H1 (cell line): ENCODE results near the gene KATNAL1. TPM values are rescaled to one million over a fixed set of nuclear protein-coding genes. Genes with fewer than 3 reads are reported as not detected.

ENCODE experiments used
- CTCF ChIA-PET: fragments of 300-600 bp; sonication (Branson Sonifier 250); formaldehyde crosslinking; loops from one replicate; lab custom pipeline; 2021; ENCODE audit not compliant: partially characterized antibody; lab: Charles Lee
- POLR2A ChIA-PET: fragments of 300-600 bp; sonication (Branson Sonifier 250); formaldehyde crosslinking; loops from one replicate; lab custom pipeline; 2021; ENCODE audit warnings: inconsistent platforms; ENCODE audit not compliant: partially characterized antibody; lab: Charles Lee
- DNase-seq, 2 experiments: peaks; one replicate each; pipeline versions ENCODE4 v3.0.0 to v3.0.0-alpha.2; 2010 to 2022; ENCODE audit warnings: low spot score in 2 of 2, low read depth in 1 of 2, mixed read lengths in 1 of 2
- FAIRE-seq: peaks from 2 replicates; lab custom pipeline; 2011; peaks lifted over from hg19 to GRCh38; lab: Jason Lieb, UNC
- H2AFZ ChIP-seq: 2 replicates; pipeline ENCODE4 v1.8.1; 2012; ENCODE audit warnings: low read length, inconsistent platforms
- H2AK5ac ChIP-seq: 2 replicates; pipeline ENCODE4 v1.6.1; 2013; ENCODE audit warnings: low read depth, low read length
- H2BK120ac ChIP-seq: replicated peaks from 2 replicates; pipeline ENCODE3; 2013; ENCODE audit warnings: low read depth, low read length, inconsistent platforms
- H2BK12ac ChIP-seq: 2 replicates; pipeline ENCODE4 v1.6.1; 2013; ENCODE audit warnings: low read depth, low read length
- H2BK15ac ChIP-seq: 2 replicates; pipeline ENCODE4 v1.6.1; 2013; ENCODE audit warnings: low read length
- H2BK20ac ChIP-seq: 2 replicates; pipeline ENCODE4 v1.6.1; 2013; ENCODE audit warnings: low read length
- H2BK5ac ChIP-seq: 2 replicates; pipeline ENCODE4 v1.6.1; 2013; ENCODE audit warnings: low read depth, low read length
- H3K14ac ChIP-seq: 2 replicates; pipeline ENCODE4 v1.6.1; 2013; ENCODE audit warnings: inconsistent platforms; ENCODE audit not compliant: insufficient read length
- H3K18ac ChIP-seq: 2 replicates; pipeline ENCODE4 v1.6.1; 2013; ENCODE audit warnings: low read length; ENCODE audit errors: extremely low read depth
- H3K23ac ChIP-seq: 2 replicates; pipeline ENCODE4 v1.6.1; 2013; ENCODE audit warnings: inconsistent platforms; ENCODE audit not compliant: insufficient read length
- H3K23me2 ChIP-seq: 2 replicates; pipeline ENCODE4 v1.6.1; 2013; ENCODE audit warnings: low read depth, low read length
- H3K27ac ChIP-seq: 2 replicates; pipeline ENCODE4 v1.6.1; 2011; ENCODE audit warnings: low read depth, low read length, inconsistent platforms
- H3K27me3 ChIP-seq, 4 experiments: replicated peaks in 1 of 4; 1 replicate in 1 of 4; 2 replicates in 3 of 4; pipeline versions ENCODE4 v1.6.1 to v1.8.1; 2011 to 2013; ENCODE audit warnings: low read length in 3 of 4, mild to moderate bottlenecking in 3 of 4, inconsistent platforms in 2 of 4, mixed read lengths in 2 of 4, moderate library complexity in 1 of 4; ENCODE audit not compliant: control insufficient read depth in 3 of 4, insufficient read depth in 3 of 4; ENCODE audit errors: extremely low read depth in 1 of 4
- H3K36me3 ChIP-seq, 4 experiments: 2 replicates each; pipeline versions ENCODE4 v1.6.1 to v1.8.1; 2011 to 2013; ENCODE audit warnings: mild to moderate bottlenecking in 4 of 4, low read length in 3 of 4, moderate library complexity in 2 of 4, control low read depth in 1 of 4, inconsistent platforms in 1 of 4; ENCODE audit not compliant: insufficient read depth in 4 of 4, control insufficient read depth in 2 of 4
- H3K4ac ChIP-seq: replicated peaks from 2 replicates; pipeline ENCODE3; 2013; ENCODE audit warnings: low read length, low read depth, mixed read lengths, inconsistent platforms; ENCODE audit not compliant: insufficient read length
- H3K4me1 ChIP-seq, 4 experiments: replicated peaks in 1 of 4; 1 replicate in 1 of 4; 2 replicates in 3 of 4; pipeline versions ENCODE4 v1.6.1 to v1.8.1; 2011 to 2013; ENCODE audit warnings: low read length in 3 of 4, inconsistent platforms in 2 of 4, mixed read lengths in 1 of 4; ENCODE audit not compliant: insufficient read depth in 4 of 4, control insufficient read depth in 3 of 4
- H3K4me2 ChIP-seq, 2 experiments: 2 replicates each; pipeline versions ENCODE4 v1.6.1 to v1.8.1; 2011 to 2013; ENCODE audit warnings: low read depth in 2 of 2, low read length in 2 of 2, control low read depth in 1 of 2, inconsistent platforms in 1 of 2, mild to moderate bottlenecking in 1 of 2; ENCODE audit not compliant: insufficient read depth in 1 of 2
- H3K4me3 ChIP-seq, 4 experiments: fragments of 200-600, 300-600 bp in 1 of 4; sonication (generic), shearing (Covaris generic), sonication (Bioruptor Twin) in 1 of 4; 2 replicates each; pipeline versions ENCODE4 v1.5.1 to v1.8.1; 2011 to 2016; ENCODE audit warnings: low read length in 4 of 4, low read depth in 3 of 4, control low read depth in 2 of 4, inconsistent platforms in 2 of 4, mild to moderate bottlenecking in 2 of 4, mixed read lengths in 1 of 4, moderate library complexity in 1 of 4; ENCODE audit not compliant: insufficient read depth in 2 of 4; ENCODE audit errors: extremely low read depth in 1 of 4
- H3K56ac ChIP-seq: replicated peaks from 2 replicates; pipeline ENCODE3; 2013; ENCODE audit warnings: low read depth, mild to moderate bottlenecking, mixed read lengths, low read length, inconsistent platforms; ENCODE audit not compliant: insufficient read length
- H3K79me1 ChIP-seq: 2 replicates; pipeline ENCODE4 v1.6.1; 2013; ENCODE audit warnings: low read depth, low read length, control low read depth
- H3K79me2 ChIP-seq, 2 experiments: 2 replicates each; pipeline versions ENCODE4 v1.6.1 to v1.8.1; 2012 to 2013; ENCODE audit warnings: low read length in 2 of 2, mild to moderate bottlenecking in 2 of 2, inconsistent platforms in 1 of 2; ENCODE audit not compliant: insufficient read depth in 2 of 2, control insufficient read depth in 1 of 2
- H3K9ac ChIP-seq, 4 experiments: replicated peaks in 1 of 4; 1 replicate in 1 of 4; 2 replicates in 3 of 4; pipeline versions ENCODE4 v1.6.1 to v1.8.1; 2011 to 2013; ENCODE audit warnings: low read depth in 3 of 4, low read length in 3 of 4, control low read depth in 2 of 4, mild to moderate bottlenecking in 2 of 4, moderate library complexity in 2 of 4, inconsistent platforms in 1 of 4; ENCODE audit errors: extremely low read depth in 1 of 4
- H3K9me3 ChIP-seq, 2 experiments: 2 replicates each; pipeline versions ENCODE4 v1.6.1 to v1.8.1; 2012 to 2013; ENCODE audit warnings: mild to moderate bottlenecking in 2 of 2, moderate library complexity in 2 of 2, control low read depth in 1 of 2, inconsistent platforms in 1 of 2, low read depth in 1 of 2, low read length in 1 of 2, mixed read lengths in 1 of 2; ENCODE audit not compliant: insufficient read depth in 2 of 2
- H4K20me1 ChIP-seq, 2 experiments: replicated peaks in 1 of 2; 2 replicates each; pipeline versions ENCODE3 to v1.8.1; 2011 to 2013; ENCODE audit warnings: inconsistent platforms in 2 of 2, low read length in 2 of 2, mild to moderate bottlenecking in 1 of 2; ENCODE audit not compliant: insufficient read depth in 2 of 2, control insufficient read depth in 1 of 2
- H4K5ac ChIP-seq: 2 replicates; pipeline ENCODE4 v1.6.1; 2013; ENCODE audit warnings: low read length, low read depth, mixed read lengths, inconsistent platforms; ENCODE audit not compliant: insufficient read length
- H4K8ac ChIP-seq: 2 replicates; pipeline ENCODE4 v1.8.0; 2013; ENCODE audit warnings: mild to moderate bottlenecking, moderate library complexity, low read length, inconsistent platforms; ENCODE audit not compliant: insufficient read depth; ENCODE audit errors: extremely low read depth
- H4K91ac ChIP-seq: replicated peaks from 2 replicates; pipeline ENCODE3; 2013; ENCODE audit warnings: low read length, mixed read lengths, inconsistent platforms; ENCODE audit not compliant: insufficient read length
- HDAC2 ChIP-seq, 2 experiments: fragments of 300-600 bp in 1 of 2; sonication (generic) in 1 of 2; IDR thresholded peaks; 2 replicates each; pipeline ENCODE4 v1.6.1; 2011 to 2012; ENCODE audit warnings: low read depth in 2 of 2, low read length in 2 of 2, mild to moderate bottlenecking in 2 of 2, moderate library complexity in 2 of 2, borderline replicate concordance in 1 of 2, inconsistent platforms in 1 of 2
- RXRA ChIP-seq: IDR thresholded peaks from 2 replicates; pipeline ENCODE4 v1.6.1; 2011; ENCODE audit warnings: low read depth, mild to moderate bottlenecking, low read length, moderate library complexity; ENCODE audit not compliant: insufficient read depth
- TAF1 ChIP-seq: IDR thresholded peaks from 2 replicates; pipeline ENCODE4 v1.6.1; 2011; ENCODE audit warnings: mild to moderate bottlenecking, low read depth, low read length
- TCF12 ChIP-seq: IDR thresholded peaks from 2 replicates; pipeline ENCODE4 v1.6.1; 2011; ENCODE audit warnings: low read depth, mild to moderate bottlenecking, low read length
- WGBS, 2 experiments: shearing (Covaris generic) in 1 of 2; methylation state at CpG; one replicate each; pipeline versions ENCODE4 v1.1.6 to v1.1.7; 2013 to 2015; ENCODE audit warnings: low lambda C conversion rate in 2 of 2, mixed read lengths in 2 of 2, inconsistent platforms in 1 of 2, low coverage in 1 of 2, missing lambda C conversion rate in 1 of 2; ENCODE audit not compliant: insufficient replicate concordance in 2 of 2, insufficient coverage in 1 of 2, insufficient read length in 1 of 2; ENCODE audit errors: extremely low coverage in 1 of 2, missing lambda C conversion rate in 1 of 2; 5-methylcytosine and 5-hydroxymethylcytosine counted together
- polyA plus RNA-seq, 7 experiments: library from polyadenylated mRNA; depleted of rRNA in 3 of 7; stranded (reverse) in 5 of 7; unstranded in 2 of 7; fragments of >200 nt in 5 of 7; fragments of 200-250 nt in 2 of 7; gene quantifications; 1 replicate in 5 of 7; 2 replicates in 1 of 7; 4 replicates in 1 of 7; pipeline versions ENCODE4 v1.2.1 to v1.2.3, GENCODE V29; 2011 to 2013; ENCODE audit warnings: missing spikeins in 2 of 7, mixed read lengths in 2 of 7
- total RNA-seq: library from RNA; stranded (reverse); fragmentation: NEBNext Ultra II Directional; extraction: Animal tissue kit (Norgen Biotek cat#: 25700); gene quantifications from 2 replicates; pipeline ENCODE4 v1.2.1, GENCODE V29; 2021
- TF ChIP-seq, protein P1 (sequence below), 3 experiments: IDR thresholded peaks; 1 replicate in 2 of 3; 2 replicates in 1 of 3; pipeline versions ENCODE4 v1.5.1 to v1.6.1; 2011; ENCODE audit warnings: low read length in 3 of 3, mild to moderate bottlenecking in 3 of 3, inconsistent platforms in 2 of 3, low read depth in 1 of 3, moderate library complexity in 1 of 3; ENCODE audit not compliant: insufficient read depth in 1 of 3; ENCODE audit errors: control extremely low read depth in 1 of 3

The KATNAL1 gene
- total and polyA plus RNA-seq, 2 of the 8 experiments (the other 6 are each of a cell fraction or from before 2014, with no cell fraction given), result 4.0 to 13.2 TPM

DNA sequence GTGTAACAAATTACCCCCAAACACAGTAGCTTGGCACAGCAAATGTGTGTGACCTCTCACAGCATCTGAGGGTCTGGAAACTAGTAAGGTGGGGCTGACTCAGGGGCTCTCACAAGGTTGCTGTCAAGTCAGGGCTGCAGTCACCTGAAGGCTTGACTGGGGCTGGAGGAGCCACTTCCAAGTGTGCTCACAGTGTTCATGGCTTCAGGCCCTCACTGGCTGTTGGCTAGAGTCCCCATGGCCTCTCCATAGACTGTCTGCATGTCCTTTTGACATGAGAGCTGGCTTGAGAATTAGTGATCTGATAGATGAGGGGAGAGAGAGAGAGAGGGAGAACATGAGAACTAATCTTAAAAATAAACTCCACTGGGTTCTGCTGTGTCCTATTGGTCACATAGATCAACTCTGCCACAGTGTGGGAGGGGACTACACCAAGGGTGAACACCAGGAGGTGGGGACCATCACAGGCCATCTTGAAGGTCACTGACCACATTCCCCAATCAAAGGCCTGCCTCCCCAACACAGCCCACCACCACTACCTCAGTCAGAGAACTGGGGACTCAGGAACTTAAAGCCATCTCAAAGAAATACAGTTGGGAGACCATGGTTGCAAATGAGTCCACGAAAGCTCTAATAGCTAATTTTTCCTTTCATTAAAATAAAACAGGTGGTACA lies 38.2 kb upstream of the KATNAL1 start:
- CTCF ChIA-PET, result interaction anchor here (1.0 to 1.4 kb wide), 3 partner anchors 9 to 79 kb away, joined by 3 to 6 read pairs (median 3); no protein-coding TSS in a partner anchor
- FAIRE-seq (no peak), DNase-seq (no peak)
- Histone ChIP-seq H3K18ac (no peak overlapping the region), H4K20me1 (no peaks in the 10 kb centered on the region), H3K23ac (no peak overlapping the region), H3K4ac (no peak overlapping the region), H3K4me3 (no peak overlapping the region), H4K5ac (no peak overlapping the region), H3K79me2 (no peaks in the 10 kb centered on the region), H2AK5ac (no peak overlapping the region), H2BK15ac (no peak overlapping the region), H3K36me3 (no peaks in the 10 kb centered on the region), H3K23me2 (no peaks in the 10 kb centered on the region)
- POLR2A ChIA-PET, result no interaction called here
- WGBS, 2 experiments, result 100% methylated on average over 1 of the region's 1 CpG; no CpG with 5 or more reads in 1 of the 2 experiments
- TF ChIP-seq TCF12, result no peak
- no peak for TF ChIP-seq HDAC2 (IDR thresholded peaks at IDR 0.05; ENCODE audit: borderline replicate concordance in 1 of 2, low read depth in 2 of 2, low read length in 2 of 2)
- TF ChIP-seq TAF1, result no peak
- TF ChIP-seq, protein P1, sequence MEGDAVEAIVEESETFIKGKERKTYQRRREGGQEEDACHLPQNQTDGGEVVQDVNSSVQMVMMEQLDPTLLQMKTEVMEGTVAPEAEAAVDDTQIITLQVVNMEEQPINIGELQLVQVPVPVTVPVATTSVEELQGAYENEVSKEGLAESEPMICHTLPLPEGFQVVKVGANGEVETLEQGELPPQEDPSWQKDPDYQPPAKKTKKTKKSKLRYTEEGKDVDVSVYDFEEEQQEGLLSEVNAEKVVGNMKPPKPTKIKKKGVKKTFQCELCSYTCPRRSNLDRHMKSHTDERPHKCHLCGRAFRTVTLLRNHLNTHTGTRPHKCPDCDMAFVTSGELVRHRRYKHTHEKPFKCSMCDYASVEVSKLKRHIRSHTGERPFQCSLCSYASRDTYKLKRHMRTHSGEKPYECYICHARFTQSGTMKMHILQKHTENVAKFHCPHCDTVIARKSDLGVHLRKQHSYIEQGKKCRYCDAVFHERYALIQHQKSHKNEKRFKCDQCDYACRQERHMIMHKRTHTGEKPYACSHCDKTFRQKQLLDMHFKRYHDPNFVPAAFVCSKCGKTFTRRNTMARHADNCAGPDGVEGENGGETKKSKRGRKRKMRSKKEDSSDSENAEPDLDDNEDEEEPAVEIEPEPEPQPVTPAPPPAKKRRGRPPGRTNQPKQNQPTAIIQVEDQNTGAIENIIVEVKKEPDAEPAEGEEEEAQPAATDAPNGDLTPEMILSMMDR (IDR thresholded peaks at IDR 0.05; ENCODE audit: control extremely low read depth in 1 of 3, insufficient read depth in 1 of 3, low read depth in 1 of 3, low read length in 3 of 3), result no peak
- no peak for TF ChIP-seq RXRA
- TF ChIP-seq, all 59 proteins: peak for 0
- no peaks in the 10 kb centered on the region; the same call in 1 of the 2 replicates for H3K79me1 ChIP-seq
- H3K4me2 ChIP-seq, result no peak overlapping the region
- no peak overlapping the region for H2AFZ ChIP-seq
- no peak overlapping the region for H2BK5ac ChIP-seq
- no peaks in the 10 kb centered on the region for H3K4me1 ChIP-seq
- no peak overlapping the region for H3K14ac ChIP-seq
- no peak overlapping the region for H2BK120ac ChIP-seq
- no peaks in the 10 kb centered on the region for H3K27me3 ChIP-seq
- no peak overlapping the region for H3K27ac ChIP-seq
- no peak overlapping the region for H2BK12ac ChIP-seq
- H2BK20ac ChIP-seq, result no peak overlapping the region
- no peak overlapping the region for H4K8ac ChIP-seq
- no peak overlapping the region for H3K9ac ChIP-seq
- H3K56ac ChIP-seq, result no peak overlapping the region
- no peak overlapping the region for H4K91ac ChIP-seq
- H3K9me3 ChIP-seq, result no peaks in the 10 kb centered on the region
